Kidney (tissue), 14 donors: ENCODE measurements around the gene KIF5C. TPM values are rescaled to one million over a fixed set of nuclear protein-coding genes. Genes with fewer than 3 reads are reported as not detected.
"Not testable (repeated sequence)": the region's sequence is repeated elsewhere in the genome, so short reads cannot be mapped to it uniquely, and the experiment has no call there.

Source experiments
- DNase-seq, 5 donors: peaks; one replicate each; pipeline ENCODE4 v3.0.0-alpha.2; 2013 to 2020
- FAIRE-seq: peaks from 2 replicates; lab custom pipeline; 2012; peaks lifted over from hg19 to GRCh38; lab: Jason Lieb, UNC
- H3K27ac ChIP-seq, 2 donors: one replicate each; pipeline ENCODE4 v1.7.0; 2013; ENCODE audit warnings: low read depth in 2 of 2, low read length in 2 of 2, inconsistent platforms in 1 of 2
- H3K27me3 ChIP-seq: one replicate; pipeline ENCODE4 v1.7.1; 2013; ENCODE audit warnings: low read length, inconsistent platforms; ENCODE audit not compliant: control insufficient read depth, insufficient read depth
- H3K36me3 ChIP-seq, 3 donors: one replicate each; pipeline versions ENCODE4 v1.7.0 to v1.7.1; 2013; ENCODE audit warnings: low read length in 3 of 3, control low read depth in 1 of 3, inconsistent platforms in 1 of 3; ENCODE audit not compliant: insufficient read depth in 3 of 3, control insufficient read depth in 2 of 3
- H3K4me1 ChIP-seq, 3 donors: one replicate each; pipeline versions ENCODE4 v1.7.0 to v1.7.1; 2013; ENCODE audit warnings: low read length in 3 of 3, inconsistent platforms in 1 of 3, low read depth in 1 of 3; ENCODE audit not compliant: control insufficient read depth in 2 of 3, insufficient read depth in 2 of 3
- H3K4me3 ChIP-seq, 3 donors: one replicate each; pipeline versions ENCODE4 v1.7.0 to v1.8.1; 2013; ENCODE audit warnings: low read length in 3 of 3, control low read depth in 1 of 3, inconsistent platforms in 1 of 3
- H3K9ac ChIP-seq, 3 donors: one replicate each; pipeline versions ENCODE4 v1.7.0 to v1.7.1; 2013; ENCODE audit warnings: low read length in 3 of 3, control low read depth in 1 of 3, inconsistent platforms in 1 of 3
- H3K9me3 ChIP-seq, 3 donors: one replicate each; pipeline versions ENCODE4 v1.7.0 to v1.7.1; 2013; ENCODE audit warnings: low read length in 3 of 3, control low read depth in 1 of 3, inconsistent platforms in 1 of 3; ENCODE audit not compliant: control insufficient read depth in 2 of 3, insufficient read depth in 1 of 3
- CTCF ChIP-seq: IDR thresholded peaks from 3 replicates; pipeline ENCODE4 v1.5.1; 2012; ENCODE audit warnings: mild to moderate bottlenecking, moderate library complexity, borderline replicate concordance; ENCODE audit not compliant: insufficient read depth; ENCODE audit errors: extremely low read depth
- intact Hi-C: fragments of 100-400 bp; cut with DNase I; formaldehyde crosslinking; loops from one replicate; pipeline ENCODE4 v1.11.1; 2022
- polyA plus RNA-seq: library from polyadenylated mRNA; stranded (reverse); fragments of 350-450 nt; fragmentation: Illumina TruSeq; extraction: RNeasy Lipid Tissue Mini Kit (QIAGEN cat#74804); gene quantifications from one replicate; pipeline ENCODE4 v1.2.3, GENCODE V29; 2014; ENCODE audit warnings: low read depth, low replicate concordance; ENCODE audit not compliant: insufficient read depth
- total RNA-seq: library from RNA; stranded (reverse); fragmentation: NEBNext Ultra II Directional; extraction: Animal tissue kit (Norgen Biotek cat#: 25700); gene quantifications from one replicate; pipeline ENCODE4 v1.2.1, GENCODE V29; 2021
- donor health status: control.
- donor health status: control.
- donor health status: control.
- donor health status: control.
- donor health status: control.
- donor health status: DM: yes; HTN: yes; CAD: no.
- donor health status: Normal renal cell carcinoma (clear cell type).

The KIF5C gene
- total and polyA plus RNA-seq, 2 donors from 2014 or later, result 1.0 to 3.6 TPM

GRCh38 chr2:148978706-148979105, 103.7 kb downstream of the KIF5C start:
- intact Hi-C loops, result no loop called here
- H3K27ac ChIP-seq, result no peak overlapping the region
- no peak overlapping the region for H3K9ac ChIP-seq
- H3K36me3 ChIP-seq, result no peaks in the 10 kb centered on the region
- no peak overlapping the region for H3K4me3 ChIP-seq
- FAIRE-seq, result no peak
- no peak for TF ChIP-seq CTCF
- H3K4me1 ChIP-seq, result no peaks in the 10 kb centered on the region
- no peaks in the 10 kb centered on the region for H3K27me3 ChIP-seq
- no peak for DNase-seq
- no peaks in the 10 kb centered on the region for H3K9me3 ChIP-seq

GRCh38 chr2:148979164-148979918, 104.3 kb downstream of the KIF5C start:
- intact Hi-C loops, result no loop called here
- no peak overlapping the region for H3K27ac ChIP-seq

GRCh38 chr2:148979919-148980277, 104.9 kb downstream of the KIF5C start:
- no peaks in the 10 kb centered on the region for H3K4me1 ChIP-seq
- H3K4me3 ChIP-seq, result no peak overlapping the region
- intact Hi-C loops, result no loop called here
- TF ChIP-seq CTCF, result no peak
- no peaks in the 10 kb centered on the region for H3K9me3 ChIP-seq
- DNase-seq, result no peak
- no peaks in the 10 kb centered on the region for H3K36me3 ChIP-seq
- FAIRE-seq, result no peak
- H3K27me3 ChIP-seq, result no peaks in the 10 kb centered on the region
- H3K27ac ChIP-seq, result no peak overlapping the region
- H3K9ac ChIP-seq, result no peak overlapping the region

More at GRCh38 chr2:148979164-148979918, 104.3 kb downstream of the KIF5C start:
- no peak overlapping the region for H3K4me3 ChIP-seq
- H3K36me3 ChIP-seq, result no peaks in the 10 kb centered on the region
- FAIRE-seq, result no peak
- no peak for DNase-seq
- no peak overlapping the region for H3K9ac ChIP-seq
- H3K27me3 ChIP-seq, result no peaks in the 10 kb centered on the region
- TF ChIP-seq CTCF, result no peak
- H3K4me1 ChIP-seq, result no peaks in the 10 kb centered on the region
- H3K9me3 ChIP-seq, result no peaks in the 10 kb centered on the region

- H3K9ac ChIP-seq, H3K36me3 ChIP-seq, intact Hi-C loops, DNase-seq, H3K9me3 ChIP-seq, H3K4me3 ChIP-seq, FAIRE-seq, H3K27ac ChIP-seq, H3K27me3 ChIP-seq, H3K4me1 ChIP-seq: not testable (repeated sequence)
These were observed 105.5 kb downstream of the KIF5C start for GRCh38 chr2:148980496-148980895.
